Measurements from ENCODE around the gene TAMM41.

TAMM41 gene

DNA sequence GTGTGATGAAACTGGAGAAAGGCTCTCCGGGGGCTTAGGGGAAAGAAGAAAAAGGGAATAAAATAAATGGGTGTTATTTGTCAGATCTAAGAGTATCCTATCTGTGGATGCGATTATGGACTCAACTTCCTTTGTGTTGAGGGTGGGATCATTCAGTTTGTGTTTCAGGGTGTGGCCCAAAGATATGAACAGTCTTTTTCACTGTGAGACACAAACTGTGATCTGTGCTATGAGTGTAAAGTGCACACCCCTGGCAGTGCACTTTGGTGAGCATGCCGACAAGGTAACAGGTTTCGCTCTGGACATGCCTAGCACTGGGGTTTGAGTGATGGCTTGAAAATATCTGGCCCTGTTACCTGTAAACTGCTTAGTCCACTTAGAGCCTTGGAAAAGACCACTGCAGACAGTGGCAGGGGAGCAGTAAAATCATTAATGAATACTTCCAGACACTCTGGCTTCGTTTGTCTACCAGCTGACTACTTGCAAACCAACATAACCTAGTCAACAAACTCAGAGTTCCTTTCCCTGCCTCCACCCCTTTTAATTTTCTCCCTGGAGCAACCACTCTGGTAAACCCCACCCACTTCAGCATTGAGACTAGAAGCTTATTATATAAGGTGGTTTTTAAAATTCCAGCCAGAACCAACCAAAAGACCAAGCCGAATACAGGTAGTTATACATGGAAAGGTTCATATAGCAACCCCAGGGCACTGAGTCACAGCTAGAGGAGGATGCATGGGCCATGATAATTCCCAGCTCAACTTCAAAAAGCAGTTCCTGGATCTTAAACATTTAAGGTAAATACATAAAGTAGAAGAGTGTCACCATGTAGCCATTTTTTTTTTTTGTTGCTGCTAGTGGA is 55.1 kb downstream of the TAMM41 start:
- H3K36me3 ChIP-seq (ENCODE audit: insufficient read depth, insufficient read length, low read length), result peaks cover 72% of the 10 kb centered on the region
- H3K9me3 ChIP-seq (ENCODE audit: insufficient read depth, low read length), result no peaks in the 10 kb centered on the region
- no peak for TF ChIP-seq ZNF274 (IDR thresholded peaks at IDR 0.05; ENCODE audit: low read depth, low read length)
- no peak for TF ChIP-seq SUZ12 (IDR thresholded peaks at IDR 0.05; ENCODE audit: extremely low read depth, insufficient read depth, insufficient read length)
- no peak overlapping the region for H3K9ac ChIP-seq (ENCODE audit: insufficient read length, low read depth)
- DNase-seq (ENCODE audit: low read depth, low spot score), result no peak
- H3K4me1 ChIP-seq (ENCODE audit: insufficient read depth, insufficient read length), result no peaks in the 10 kb centered on the region
- no peak overlapping the region for H3K4me3 ChIP-seq (ENCODE audit: insufficient read length, low read depth)
- no peaks in the 10 kb centered on the region for H3K27me3 ChIP-seq (ENCODE audit: insufficient read depth, insufficient read length)

DNA sequence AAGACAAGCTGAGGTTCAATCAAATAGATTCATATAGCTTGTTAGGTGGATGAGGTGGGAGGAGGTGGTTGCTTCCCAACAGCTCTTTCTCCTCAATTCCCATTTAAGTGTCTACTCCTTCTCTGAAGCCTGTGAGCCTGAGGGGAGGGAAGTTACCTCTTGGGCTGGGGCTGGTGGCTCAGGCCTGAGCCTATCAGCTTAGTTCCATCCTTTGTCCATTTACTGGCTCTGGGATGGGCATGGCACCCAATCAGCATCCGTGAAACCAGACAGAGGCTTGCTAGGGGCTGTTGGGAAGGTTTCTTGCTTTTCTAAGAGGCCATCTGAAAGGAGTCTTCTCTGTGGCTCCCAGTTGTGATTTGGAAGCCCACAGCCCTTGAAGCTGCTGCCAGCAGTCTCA is 57.3 kb downstream of the TAMM41 start:
- no peaks in the 10 kb centered on the region for H3K27me3 ChIP-seq (ENCODE audit: insufficient read depth, insufficient read length)
- no peak overlapping the region for H3K4me3 ChIP-seq (ENCODE audit: insufficient read length, low read depth)
- no peak for DNase-seq (ENCODE audit: low read depth, low spot score)
- TF ChIP-seq YY1 (IDR thresholded peaks at IDR 0.05; ENCODE audit: insufficient read depth, insufficient read length), result no peak
- TF ChIP-seq ZNF274 (IDR thresholded peaks at IDR 0.05; ENCODE audit: low read depth, low read length), result no peak
- TF ChIP-seq SUZ12 (IDR thresholded peaks at IDR 0.05; ENCODE audit: extremely low read depth, insufficient read depth, insufficient read length), result no peak
- H3K36me3 ChIP-seq (ENCODE audit: insufficient read depth, insufficient read length, low read length), result peaks cover 62% of the 10 kb centered on the region
- H3K4me1 ChIP-seq (ENCODE audit: insufficient read depth, insufficient read length), result no peaks in the 10 kb centered on the region
- H3K9me3 ChIP-seq (ENCODE audit: insufficient read depth, low read length), result no peaks in the 10 kb centered on the region
- no peak overlapping the region for H3K9ac ChIP-seq (ENCODE audit: insufficient read length, low read depth)

DNA sequence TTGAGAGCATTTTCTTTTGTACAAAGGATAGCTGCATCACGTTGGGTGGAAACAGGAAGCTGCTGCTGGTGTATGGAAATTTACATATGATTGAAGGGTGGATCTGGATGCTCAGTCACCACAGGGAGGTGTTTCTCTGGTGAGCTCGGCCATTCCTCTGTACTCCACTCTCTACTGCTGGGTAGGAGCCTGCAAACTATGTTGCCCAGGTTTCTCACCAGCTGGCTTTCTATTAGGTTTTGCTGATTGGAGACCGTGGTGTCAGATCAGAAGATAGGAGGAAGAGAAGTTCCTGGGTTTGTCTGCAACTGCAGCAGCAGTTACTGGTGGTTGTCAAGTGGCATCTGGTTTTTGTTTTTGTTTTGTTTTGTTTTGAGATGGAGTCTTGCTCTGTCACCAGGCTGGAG is 61.7 kb downstream of the TAMM41 start:
- Histone ChIP-seq H3K27me3 (ENCODE audit: insufficient read depth, insufficient read length) (no peaks in the 10 kb centered on the region), H3K4me3 (ENCODE audit: insufficient read length, low read depth) (no peak overlapping the region), H3K9ac (ENCODE audit: insufficient read length, low read depth) (no peak overlapping the region), H3K36me3 (ENCODE audit: insufficient read depth, insufficient read length, low read length) (peaks cover 29% of the 10 kb centered on the region), H3K9me3 (ENCODE audit: insufficient read depth, low read length) (no peaks in the 10 kb centered on the region), H3K4me1 (ENCODE audit: insufficient read depth, insufficient read length) (no peaks in the 10 kb centered on the region)
- peak; percentile 23 for DNase-seq (ENCODE audit: low read depth, low spot score)
- TF ChIP-seq SUZ12 (IDR thresholded peaks at IDR 0.05; ENCODE audit: extremely low read depth, insufficient read depth, insufficient read length), result no peak
- TF ChIP-seq ZNF274 (IDR thresholded peaks at IDR 0.05; ENCODE audit: low read depth, low read length), result no peak
- no peak for TF ChIP-seq YY1 (IDR thresholded peaks at IDR 0.05; ENCODE audit: insufficient read depth, insufficient read length)

DNA sequence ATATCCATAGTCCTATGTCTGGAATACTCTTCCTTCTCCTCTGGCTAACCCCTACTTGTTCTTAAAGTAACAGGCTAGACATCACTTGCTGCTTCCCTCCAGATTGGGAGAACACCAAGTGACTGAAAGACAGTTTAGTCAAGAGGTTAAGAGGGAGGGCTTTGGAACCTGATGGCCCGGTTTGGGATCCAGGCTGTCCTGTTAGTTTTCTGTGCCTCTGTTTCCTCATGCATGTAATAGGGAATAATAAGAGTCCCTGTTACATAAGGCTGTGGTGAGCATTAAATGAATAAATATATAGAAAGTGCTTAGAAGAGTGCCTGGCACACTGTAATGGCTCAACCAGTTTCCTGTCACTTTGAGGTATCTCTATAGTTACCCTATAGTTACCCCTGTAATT is 66.3 kb downstream of the TAMM41 start:
- H3K4me3 ChIP-seq (ENCODE audit: insufficient read length, low read depth), result no peak overlapping the region
- H3K9me3 ChIP-seq (ENCODE audit: insufficient read depth, low read length), result no peaks in the 10 kb centered on the region
- TF ChIP-seq SUZ12 (IDR thresholded peaks at IDR 0.05; ENCODE audit: extremely low read depth, insufficient read depth, insufficient read length) (no peak), ZNF274 (IDR thresholded peaks at IDR 0.05; ENCODE audit: low read depth, low read length) (no peak), YY1 (IDR thresholded peaks at IDR 0.05; ENCODE audit: insufficient read depth, insufficient read length) (no peak)
- DNase-seq (ENCODE audit: low read depth, low spot score), result no peak
- H3K27me3 ChIP-seq (ENCODE audit: insufficient read depth, insufficient read length), result no peaks in the 10 kb centered on the region
- no peak overlapping the region for H3K9ac ChIP-seq (ENCODE audit: insufficient read length, low read depth)
- no peaks in the 10 kb centered on the region for H3K4me1 ChIP-seq (ENCODE audit: insufficient read depth, insufficient read length)
- H3K36me3 ChIP-seq (ENCODE audit: insufficient read depth, insufficient read length, low read length), result no peaks in the 10 kb centered on the region

DNA sequence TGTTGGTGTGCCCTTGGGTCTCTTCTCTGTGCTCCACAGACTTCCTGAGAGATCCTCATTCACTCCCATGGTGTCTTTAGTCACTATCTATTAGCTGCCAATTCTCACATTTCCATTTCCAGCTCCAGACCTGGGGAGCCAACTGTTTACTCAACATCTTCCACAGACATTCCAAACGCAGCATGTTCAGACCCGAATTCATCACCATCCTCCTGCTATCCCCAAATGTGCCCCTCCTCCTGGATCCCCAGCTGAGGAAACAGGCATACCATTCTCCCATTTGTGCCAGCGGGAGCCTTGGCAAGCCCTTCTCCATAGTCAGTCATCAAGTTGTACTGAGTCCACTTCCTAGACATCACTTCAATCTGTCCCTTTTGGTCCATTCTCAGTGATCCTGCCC is 67.1 kb downstream of the TAMM41 start:
- Histone ChIP-seq H3K4me1 (ENCODE audit: insufficient read depth, insufficient read length) (no peaks in the 10 kb centered on the region), H3K9ac (ENCODE audit: insufficient read length, low read depth) (no peak overlapping the region), H3K9me3 (ENCODE audit: insufficient read depth, low read length) (no peaks in the 10 kb centered on the region), H3K27me3 (ENCODE audit: insufficient read depth, insufficient read length) (no peaks in the 10 kb centered on the region), H3K4me3 (ENCODE audit: insufficient read length, low read depth) (no peak overlapping the region), H3K36me3 (ENCODE audit: insufficient read depth, insufficient read length, low read length) (no peaks in the 10 kb centered on the region)
- no peak for DNase-seq (ENCODE audit: low read depth, low spot score)
- TF ChIP-seq ZNF274 (IDR thresholded peaks at IDR 0.05; ENCODE audit: low read depth, low read length), result no peak
- TF ChIP-seq SUZ12 (IDR thresholded peaks at IDR 0.05; ENCODE audit: extremely low read depth, insufficient read depth, insufficient read length), result no peak
- TF ChIP-seq YY1 (IDR thresholded peaks at IDR 0.05; ENCODE audit: insufficient read depth, insufficient read length), result no peak

DNA sequence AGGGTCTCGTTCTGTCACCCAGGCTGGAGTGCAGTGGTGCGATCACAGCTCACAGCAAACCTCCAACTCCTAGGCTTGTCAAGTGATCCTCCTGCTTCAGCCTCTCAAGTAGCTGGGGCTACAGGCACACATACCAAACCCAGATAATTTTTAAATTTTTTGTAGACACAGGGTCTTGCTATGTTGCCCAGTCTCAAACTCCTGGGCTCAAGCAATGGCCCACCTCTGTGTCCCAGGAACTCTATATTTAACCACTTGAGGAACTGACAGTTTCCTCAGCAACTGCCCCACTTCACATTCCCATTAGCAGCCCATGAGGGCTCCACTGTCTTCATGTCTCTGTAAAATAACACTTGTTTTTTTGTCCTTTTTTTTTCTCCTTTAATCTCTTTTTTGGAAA is 68.4 kb downstream of the TAMM41 start:
- no peak for TF ChIP-seq YY1 (IDR thresholded peaks at IDR 0.05; ENCODE audit: insufficient read depth, insufficient read length)
- TF ChIP-seq ZNF274 (IDR thresholded peaks at IDR 0.05; ENCODE audit: low read depth, low read length), result no peak
- TF ChIP-seq SUZ12 (IDR thresholded peaks at IDR 0.05; ENCODE audit: extremely low read depth, insufficient read depth, insufficient read length), result no peak
- H3K4me1 ChIP-seq (ENCODE audit: insufficient read depth, insufficient read length), result peaks cover 3% of the 10 kb centered on the region
- no peak overlapping the region for H3K9ac ChIP-seq (ENCODE audit: insufficient read length, low read depth)

DNA sequence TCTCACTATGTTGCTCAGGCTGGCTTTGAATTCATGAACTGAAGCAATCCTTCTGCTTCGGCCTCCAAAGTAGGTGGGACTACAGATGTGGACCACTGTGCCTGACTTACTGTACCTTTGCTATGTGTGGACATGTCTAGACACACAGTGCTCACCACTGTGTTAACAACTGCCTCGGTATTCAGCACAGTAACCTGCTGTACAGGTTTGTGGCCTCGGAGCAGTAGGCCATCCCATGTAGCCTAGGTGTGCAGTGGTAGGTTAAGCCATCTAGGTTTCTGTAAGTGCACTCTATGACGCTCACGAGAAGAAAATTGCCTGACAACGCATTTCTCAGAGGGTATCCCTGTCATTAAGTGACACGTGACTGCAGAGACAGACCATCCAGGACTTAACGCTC is 70.3 kb downstream of the TAMM41 start:
- Histone ChIP-seq H3K27me3 (ENCODE audit: insufficient read depth, insufficient read length) (no peaks in the 10 kb centered on the region), H3K9ac (ENCODE audit: insufficient read length, low read depth) (no peak overlapping the region)
- DNase-seq (ENCODE audit: low read depth, low spot score), result no peak

More for the DNA sequence above, 68.4 kb downstream of the TAMM41 start:
- H3K9me3 ChIP-seq (ENCODE audit: insufficient read depth, low read length), result no peaks in the 10 kb centered on the region
- H3K36me3 ChIP-seq (ENCODE audit: insufficient read depth, insufficient read length, low read length), result no peaks in the 10 kb centered on the region
- no peak for DNase-seq (ENCODE audit: low read depth, low spot score)
- H3K27me3 ChIP-seq (ENCODE audit: insufficient read depth, insufficient read length), result no peaks in the 10 kb centered on the region
- H3K4me3 ChIP-seq (ENCODE audit: insufficient read length, low read depth), result no peak overlapping the region

More for the DNA sequence above, 70.3 kb downstream of the TAMM41 start:
- Histone ChIP-seq H3K9me3 (ENCODE audit: insufficient read depth, low read length) (no peaks in the 10 kb centered on the region), H3K4me3 (ENCODE audit: insufficient read length, low read depth) (no peak overlapping the region), H3K4me1 (ENCODE audit: insufficient read depth, insufficient read length) (peaks cover 3% of the 10 kb centered on the region), H3K36me3 (ENCODE audit: insufficient read depth, insufficient read length, low read length) (no peaks in the 10 kb centered on the region)
- TF ChIP-seq ZNF274 (IDR thresholded peaks at IDR 0.05; ENCODE audit: low read depth, low read length) (no peak), SUZ12 (IDR thresholded peaks at IDR 0.05; ENCODE audit: extremely low read depth, insufficient read depth, insufficient read length) (no peak), YY1 (IDR thresholded peaks at IDR 0.05; ENCODE audit: insufficient read depth, insufficient read length) (no peak)
